Measurements from ENCODE around the gene YY1. TPM values are rescaled to one million over a fixed set of nuclear protein-coding genes. Genes with fewer than 3 reads are reported as not detected.
A peak's percentile ranks its signal among the peaks of the same experiment; 100 is the strongest.
"Not testable (repeated sequence)": the region's sequence is repeated elsewhere in the genome, so short reads cannot be mapped to it uniquely, and the experiment has no call there.

YY1 gene
- total and polyA plus RNA-seq, 2 donors from 2014 or later: 34.2 to 60.4 TPM

DNA sequence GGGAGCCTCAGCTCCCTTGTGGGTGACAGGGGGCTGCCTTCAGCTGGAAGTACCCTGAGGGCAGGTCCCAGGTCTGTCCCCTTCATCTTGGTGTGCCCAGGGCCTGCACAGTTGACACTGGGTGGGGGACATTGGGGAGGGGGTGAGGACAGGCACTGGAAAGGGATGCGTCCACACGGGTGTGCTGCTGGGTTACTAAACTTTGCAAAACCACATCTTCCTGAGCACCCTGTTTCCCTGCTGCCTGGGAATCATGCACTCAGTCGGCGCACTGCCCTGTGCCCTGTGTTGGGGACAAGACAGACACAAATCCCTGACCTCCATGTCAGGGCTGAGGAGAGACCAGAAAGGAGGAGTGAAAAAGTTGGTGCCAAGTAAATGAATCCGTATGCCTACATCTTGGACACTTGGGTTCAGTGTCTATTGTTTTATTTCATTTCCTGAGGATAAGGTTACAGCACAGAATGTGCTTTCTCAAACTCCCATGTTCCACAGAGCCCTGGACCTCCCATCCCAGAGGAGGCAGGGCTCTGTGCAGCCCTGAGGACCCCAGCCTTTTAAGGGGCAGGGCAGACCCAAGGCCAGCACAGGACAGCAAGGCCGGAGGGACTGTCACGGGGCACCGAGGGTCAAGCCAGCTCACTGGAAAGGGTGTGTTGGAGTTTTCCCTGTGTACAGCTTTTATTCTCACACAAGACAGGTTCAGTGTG lies 70.2 kb downstream of the YY1 start:
- DNase-seq: no peak
- intact Hi-C loops (cut with DNase I): no loop called here

DNA sequence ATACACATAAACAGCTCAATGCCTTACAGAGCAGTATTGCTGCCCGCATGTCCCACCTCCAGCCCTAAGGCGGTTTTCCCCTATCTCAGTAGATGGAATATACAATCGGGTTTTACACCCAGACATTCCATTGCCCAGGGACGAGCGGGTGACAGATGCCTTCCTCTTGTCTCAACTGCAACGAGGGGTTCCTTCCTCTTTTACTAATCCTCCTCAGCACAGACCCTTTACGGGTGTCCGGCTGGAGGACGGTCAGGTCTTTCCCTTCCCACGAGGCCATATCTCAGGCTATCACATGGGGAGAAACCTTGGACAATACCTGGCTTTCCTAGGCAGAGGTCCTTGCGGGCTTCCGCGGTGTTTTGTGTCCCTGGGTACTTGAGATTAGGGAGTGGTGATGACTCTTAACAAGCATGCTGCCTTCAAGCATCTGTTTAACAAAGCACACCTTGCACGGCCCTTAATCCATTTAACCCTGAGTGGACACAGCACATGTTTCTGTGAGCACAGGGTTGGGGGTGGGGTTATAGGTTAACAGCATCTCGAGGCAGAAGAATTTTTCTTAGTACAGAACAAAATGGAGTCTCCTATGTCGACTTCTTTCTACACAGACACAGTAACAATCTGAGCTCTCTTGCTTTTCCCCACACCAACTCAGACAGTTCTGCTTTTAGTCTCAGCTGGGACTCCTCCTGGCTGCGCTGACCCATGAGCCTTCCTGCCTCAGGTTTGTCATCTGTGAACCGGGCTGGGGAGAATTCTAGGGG lies 73.3 kb downstream of the YY1 start:
- FAIRE-seq; H3K27ac ChIP-seq (ENCODE audit: low read depth in 2 of 2, low read length in 2 of 2); H3K4me1 ChIP-seq (ENCODE audit: control insufficient read depth in 2 of 3, insufficient read depth in 2 of 3, low read depth in 1 of 3, low read length in 3 of 3); H3K9ac ChIP-seq (ENCODE audit: low read length in 3 of 3); H3K27me3 ChIP-seq (ENCODE audit: control insufficient read depth, insufficient read depth, low read length); H3K36me3 ChIP-seq (ENCODE audit: control insufficient read depth in 2 of 3, insufficient read depth in 3 of 3, low read length in 3 of 3); DNase-seq; H3K4me3 ChIP-seq (ENCODE audit: low read length in 3 of 3); H3K9me3 ChIP-seq (ENCODE audit: control insufficient read depth in 2 of 3, insufficient read depth in 1 of 3, low read length in 3 of 3); intact Hi-C loops (cut with DNase I): not testable (repeated sequence)

More for the DNA sequence above, 70.2 kb downstream of the YY1 start:
- peaks cover 0 to 19% (median 0%) of the 10 kb centered on the region in 3 donors for H3K4me1 ChIP-seq (ENCODE audit: control insufficient read depth in 2 of 3, insufficient read depth in 2 of 3, low read depth in 1 of 3, low read length in 3 of 3)
- no peaks in the 10 kb centered on the region for H3K9me3 ChIP-seq (ENCODE audit: control insufficient read depth in 2 of 3, insufficient read depth in 1 of 3, low read length in 3 of 3)
- peak overlapping the region in 1 of 2 donors; percentile 22 for H3K27ac ChIP-seq (ENCODE audit: low read depth in 2 of 2, low read length in 2 of 2)
- no peak overlapping the region for H3K9ac ChIP-seq (ENCODE audit: low read length in 3 of 3)
- no peak for FAIRE-seq
- no peak overlapping the region for H3K4me3 ChIP-seq (ENCODE audit: low read length in 3 of 3)
- H3K27me3 ChIP-seq (ENCODE audit: control insufficient read depth, insufficient read depth, low read length): no peaks in the 10 kb centered on the region
- no peaks in the 10 kb centered on the region for H3K36me3 ChIP-seq (ENCODE audit: control insufficient read depth in 2 of 3, insufficient read depth in 3 of 3, low read length in 3 of 3)
- TF ChIP-seq, protein P1, sequence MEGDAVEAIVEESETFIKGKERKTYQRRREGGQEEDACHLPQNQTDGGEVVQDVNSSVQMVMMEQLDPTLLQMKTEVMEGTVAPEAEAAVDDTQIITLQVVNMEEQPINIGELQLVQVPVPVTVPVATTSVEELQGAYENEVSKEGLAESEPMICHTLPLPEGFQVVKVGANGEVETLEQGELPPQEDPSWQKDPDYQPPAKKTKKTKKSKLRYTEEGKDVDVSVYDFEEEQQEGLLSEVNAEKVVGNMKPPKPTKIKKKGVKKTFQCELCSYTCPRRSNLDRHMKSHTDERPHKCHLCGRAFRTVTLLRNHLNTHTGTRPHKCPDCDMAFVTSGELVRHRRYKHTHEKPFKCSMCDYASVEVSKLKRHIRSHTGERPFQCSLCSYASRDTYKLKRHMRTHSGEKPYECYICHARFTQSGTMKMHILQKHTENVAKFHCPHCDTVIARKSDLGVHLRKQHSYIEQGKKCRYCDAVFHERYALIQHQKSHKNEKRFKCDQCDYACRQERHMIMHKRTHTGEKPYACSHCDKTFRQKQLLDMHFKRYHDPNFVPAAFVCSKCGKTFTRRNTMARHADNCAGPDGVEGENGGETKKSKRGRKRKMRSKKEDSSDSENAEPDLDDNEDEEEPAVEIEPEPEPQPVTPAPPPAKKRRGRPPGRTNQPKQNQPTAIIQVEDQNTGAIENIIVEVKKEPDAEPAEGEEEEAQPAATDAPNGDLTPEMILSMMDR (IDR thresholded peaks at IDR 0.05; ENCODE audit: borderline replicate concordance, extremely low read depth, insufficient read depth): no peak

DNA sequence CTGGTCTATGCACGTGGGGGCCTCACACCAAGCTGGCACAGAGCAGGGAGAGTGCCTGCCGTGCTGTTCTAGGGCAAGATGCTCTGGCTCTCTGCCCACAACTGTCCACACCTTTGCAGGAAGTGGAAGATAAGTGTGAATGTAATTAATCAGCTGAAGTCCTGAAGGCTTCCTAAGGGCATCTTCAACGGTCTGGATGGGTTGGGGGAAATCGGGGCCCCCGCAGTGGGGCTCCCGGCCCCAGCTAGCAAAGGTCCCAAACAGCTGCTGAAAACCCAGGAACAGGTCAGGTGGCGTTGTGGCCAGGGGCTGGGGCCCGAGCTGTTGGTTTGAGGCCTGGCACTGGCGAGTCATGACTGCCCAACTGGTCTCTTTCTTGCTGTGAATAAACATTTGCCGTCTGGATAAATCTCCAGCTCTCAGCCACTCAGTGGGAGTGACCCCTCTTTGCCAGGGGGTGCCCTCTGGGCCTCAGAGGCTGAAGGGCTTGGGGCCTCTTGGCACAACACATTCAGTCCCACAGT lies 74.0 kb downstream of the YY1 start:
- TF ChIP-seq, protein P1 (IDR thresholded peaks at IDR 0.05; ENCODE audit: borderline replicate concordance, extremely low read depth, insufficient read depth): no peak
- H3K27ac ChIP-seq (ENCODE audit: low read depth in 2 of 2, low read length in 2 of 2): no peak overlapping the region
- H3K36me3 ChIP-seq (ENCODE audit: control insufficient read depth in 2 of 3, insufficient read depth in 3 of 3, low read length in 3 of 3): no peaks in the 10 kb centered on the region
- no peak overlapping the region for H3K4me3 ChIP-seq (ENCODE audit: low read length in 3 of 3)
- no peak overlapping the region for H3K9ac ChIP-seq (ENCODE audit: low read length in 3 of 3)
- H3K4me1 ChIP-seq (ENCODE audit: control insufficient read depth in 2 of 3, insufficient read depth in 2 of 3, low read depth in 1 of 3, low read length in 3 of 3): peaks cover 0 to 6% (median 0%) of the 10 kb centered on the region in 3 donors
- no peaks in the 10 kb centered on the region for H3K27me3 ChIP-seq (ENCODE audit: control insufficient read depth, insufficient read depth, low read length)
- H3K9me3 ChIP-seq (ENCODE audit: control insufficient read depth in 2 of 3, insufficient read depth in 1 of 3, low read length in 3 of 3): no peaks in the 10 kb centered on the region
- FAIRE-seq: no peak
- DNase-seq: no peak
- intact Hi-C loops (cut with DNase I): no loop called here
